H9 (cell line): ENCODE data around the gene TTR. TPM values are rescaled to one million over a fixed set of nuclear protein-coding genes. Genes with fewer than 3 reads are reported as not detected.

ENCODE experiments used
- DNase-seq: peaks from one replicate; pipeline ENCODE4 v3.0.0-alpha.2; 2017
- H2AFZ ChIP-seq: one replicate; pipeline ENCODE4 v1.6.1; 2013; ENCODE audit warnings: mild to moderate bottlenecking, low read length, control low read depth, moderate library complexity
- H2AK5ac ChIP-seq: 2 replicates; pipeline ENCODE4 v1.6.1; 2013; ENCODE audit warnings: low read length, control low read depth, mixed read lengths; ENCODE audit not compliant: insufficient read length
- H2BK120ac ChIP-seq: one replicate; pipeline ENCODE4 v1.6.1; 2013; ENCODE audit warnings: low read depth, mild to moderate bottlenecking, low read length, control low read depth, inconsistent platforms; ENCODE audit not compliant: poor library complexity, severe bottlenecking
- H2BK12ac ChIP-seq: 2 replicates; pipeline ENCODE4 v1.6.1; 2013; ENCODE audit warnings: low read length, control low read depth, mixed read lengths, low read depth; ENCODE audit not compliant: insufficient read length
- H2BK15ac ChIP-seq: 2 replicates; pipeline ENCODE4 v1.6.1; 2013; ENCODE audit warnings: low read depth, low read length, control low read depth
- H2BK20ac ChIP-seq: one replicate; pipeline ENCODE4 v1.6.1; 2013; ENCODE audit warnings: low read depth, mild to moderate bottlenecking, low read length, control low read depth, inconsistent platforms; ENCODE audit not compliant: poor library complexity, severe bottlenecking
- H2BK5ac ChIP-seq: 2 replicates; pipeline ENCODE4 v1.6.1; 2013; ENCODE audit warnings: low read length, control low read depth, mixed read lengths; ENCODE audit not compliant: insufficient read length
- H3K14ac ChIP-seq: 2 replicates; pipeline ENCODE4 v1.6.1; 2013; ENCODE audit warnings: low read length, control low read depth; ENCODE audit not compliant: insufficient read depth
- H3K18ac ChIP-seq: 2 replicates; pipeline ENCODE4 v1.6.1; 2013; ENCODE audit warnings: low read depth, mild to moderate bottlenecking, mixed read lengths, low read length, control low read depth; ENCODE audit not compliant: insufficient read length
- H3K23ac ChIP-seq: 2 replicates; pipeline ENCODE4 v1.6.1; 2013; ENCODE audit warnings: low read length, control low read depth, mixed read lengths, low read depth; ENCODE audit not compliant: insufficient read length
- H3K23me2 ChIP-seq: 2 replicates; pipeline ENCODE4 v1.6.1; 2013; ENCODE audit warnings: low read depth, mild to moderate bottlenecking, mixed read lengths, low read length, control low read depth; ENCODE audit not compliant: insufficient read length, poor library complexity, severe bottlenecking
- H3K27ac ChIP-seq: 2 replicates; pipeline ENCODE4 v1.5.1; 2013; ENCODE audit warnings: low read length, control low read depth, mixed read lengths, low read depth; ENCODE audit not compliant: insufficient read length
- H3K27me3 ChIP-seq: 2 replicates; pipeline ENCODE4 v1.6.1; 2013; ENCODE audit warnings: low read length, control low read depth, inconsistent platforms; ENCODE audit not compliant: insufficient read depth
- H3K4ac ChIP-seq: 2 replicates; pipeline ENCODE4 v1.6.1; 2013; ENCODE audit warnings: low read depth, mild to moderate bottlenecking, control low read depth, inconsistent platforms, low read length, moderate library complexity
- H3K4me1 ChIP-seq: 2 replicates; pipeline ENCODE4 v1.6.1; 2013; ENCODE audit warnings: low read length, control low read depth, inconsistent platforms; ENCODE audit not compliant: insufficient read depth
- H3K4me2 ChIP-seq: 2 replicates; pipeline ENCODE4 v1.6.1; 2013; ENCODE audit warnings: low read length, control low read depth, mixed read lengths; ENCODE audit not compliant: insufficient read length, insufficient read depth
- H3K56ac ChIP-seq: 2 replicates; pipeline ENCODE4 v1.6.1; 2013; ENCODE audit warnings: low read depth, mild to moderate bottlenecking, mixed read lengths, low read length, control low read depth; ENCODE audit not compliant: insufficient read length
- H3K79me1 ChIP-seq: 2 replicates; pipeline ENCODE4 v1.6.1; 2013; ENCODE audit warnings: low read depth, mild to moderate bottlenecking, moderate library complexity, low read length, control low read depth, inconsistent platforms; ENCODE audit not compliant: insufficient read depth, poor library complexity, severe bottlenecking
- H3K79me2 ChIP-seq: 2 replicates; pipeline ENCODE4 v1.6.1; 2013; ENCODE audit warnings: low read length, control low read depth, inconsistent platforms; ENCODE audit not compliant: insufficient read depth
- H3K9ac ChIP-seq: 2 replicates; pipeline ENCODE4 v1.6.1; 2013; ENCODE audit warnings: low read length, control low read depth, mixed read lengths; ENCODE audit not compliant: insufficient read length; ENCODE audit errors: extremely low read depth
- H3K9me3 ChIP-seq: one replicate; pipeline ENCODE4 v1.6.1; 2013; ENCODE audit warnings: low read depth, low read length, inconsistent platforms; ENCODE audit not compliant: control insufficient read depth
- H3T11ph ChIP-seq: one replicate; pipeline ENCODE4 v1.6.1; 2013; ENCODE audit warnings: mild to moderate bottlenecking, low read length, control low read depth, inconsistent platforms
- H4K20me1 ChIP-seq: one replicate; pipeline ENCODE4 v1.6.1; 2013; ENCODE audit not compliant: control insufficient read depth, insufficient read length, insufficient read depth
- H4K5ac ChIP-seq: 2 replicates; pipeline ENCODE4 v1.6.1; 2013; ENCODE audit warnings: low read depth, mild to moderate bottlenecking, mixed read lengths, low read length, control low read depth; ENCODE audit not compliant: insufficient read length
- H4K8ac ChIP-seq: replicated peaks from 2 replicates; pipeline ENCODE4 v1.6.1; 2013; ENCODE audit warnings: low read length, control low read depth, mixed read lengths, low read depth; ENCODE audit not compliant: insufficient read length
- H4K91ac ChIP-seq: 2 replicates; pipeline ENCODE4 v1.6.1; 2013; ENCODE audit warnings: low read depth, mild to moderate bottlenecking, moderate library complexity, mixed read lengths, low read length, control low read depth; ENCODE audit not compliant: insufficient read length
- H3K27ac Mint-ChIP-seq, 3 experiments: 2 replicates in 2 of 3; 3 replicates in 1 of 3; pipeline ENCODE4 v1.8.0; 2020 to 2021; ENCODE audit warnings: mixed read lengths in 3 of 3, mild to moderate bottlenecking in 1 of 3, moderate library complexity in 1 of 3
- H3K27me3 Mint-ChIP-seq: 2 replicates; pipeline ENCODE4 v1.8.0; 2021; ENCODE audit warnings: low read depth, mild to moderate bottlenecking, moderate library complexity, mixed read lengths
- H3K36me3 Mint-ChIP-seq, 3 experiments: 2 replicates in 2 of 3; 3 replicates in 1 of 3; pipeline ENCODE4 v1.8.0; 2020 to 2021; ENCODE audit warnings: low read depth in 3 of 3, mixed read lengths in 3 of 3; ENCODE audit not compliant: insufficient read depth in 1 of 3
- H3K4me1 Mint-ChIP-seq, 2 experiments: 2 replicates each; pipeline ENCODE4 v1.8.0; 2020; ENCODE audit warnings: mixed read lengths in 2 of 2
- H3K4me3 Mint-ChIP-seq, 2 experiments: 2 replicates in 1 of 2; 3 replicates in 1 of 2; pipeline ENCODE4 v1.8.0; 2020 to 2021; ENCODE audit warnings: mild to moderate bottlenecking in 2 of 2, mixed read lengths in 2 of 2, moderate library complexity in 1 of 2
- H3K9me3 Mint-ChIP-seq, 2 experiments: 2 replicates in 1 of 2; 3 replicates in 1 of 2; pipeline ENCODE4 v1.8.0; 2020; ENCODE audit warnings: mild to moderate bottlenecking in 2 of 2, mixed read lengths in 2 of 2, moderate library complexity in 1 of 2
- WGBS: extraction: QIAGEN DNeasy Blood & Tissue Kit; methylation state at CpG from one replicate; pipeline ENCODE4 v1.1.7; 2013; ENCODE audit warnings: missing lambda C conversion rate, low lambda C conversion rate, mixed read lengths; ENCODE audit not compliant: insufficient read length; ENCODE audit errors: extremely low coverage; 5-methylcytosine and 5-hydroxymethylcytosine counted together
- total RNA-seq: library from RNA; stranded (reverse); gene quantifications from 2 replicates; pipeline ENCODE4 v1.2.1, GENCODE V29; 2021
- TF ChIP-seq, protein P1 (sequence below): fragments of 200-600 bp; sonication (generic); conservative IDR thresholded peaks from 3 replicates; pipeline ENCODE4 v1.8.0; 2021; ENCODE audit warnings: antibody characterized with exemption, mild to moderate bottlenecking

Gene TTR
- total RNA-seq, 1 experiment from 2014 or later, result not detected

DNA sequence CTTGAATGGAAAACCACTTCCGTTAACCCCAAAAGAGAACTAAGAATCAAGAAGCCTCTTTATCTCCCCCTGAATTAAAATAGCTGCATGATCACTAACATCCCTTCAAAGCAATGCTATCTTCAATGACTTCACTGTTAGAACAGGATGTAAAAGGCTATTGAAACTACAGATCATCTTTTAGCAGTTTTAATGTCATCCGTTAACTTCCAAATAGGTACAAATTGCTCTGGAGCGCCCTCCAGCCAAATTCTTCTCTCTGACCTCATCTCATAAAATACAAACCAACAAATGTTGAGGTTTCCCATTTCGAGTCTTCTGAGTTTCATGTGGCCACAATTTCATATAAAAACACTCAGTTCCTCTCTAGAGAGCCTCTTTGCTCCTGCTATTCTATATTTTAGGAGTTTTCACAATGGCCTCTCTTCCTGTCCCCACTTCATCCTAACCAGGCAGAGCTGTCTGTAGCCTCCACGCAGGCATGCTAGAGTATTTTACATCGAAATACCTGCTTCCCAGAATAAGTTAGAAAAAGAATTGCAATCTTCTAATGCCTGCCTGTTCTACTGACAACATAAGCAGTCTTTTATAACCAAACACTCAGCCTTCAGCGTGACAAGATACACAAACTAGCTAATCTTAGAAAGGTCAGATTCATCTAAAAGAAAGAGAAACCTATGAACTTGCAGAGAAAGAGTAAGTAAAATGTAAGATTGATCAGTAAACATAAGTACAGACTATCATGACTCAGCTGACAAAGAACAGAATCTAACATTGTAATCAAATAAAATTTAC, 54.9 kb downstream of the TTR start:
- Histone ChIP-seq H4K91ac (no peak overlapping the region), H3K79me1 (no peaks in the 10 kb centered on the region), H3K18ac (no peak overlapping the region), H3K4me1 (peaks cover 10% of the 10 kb centered on the region; the same call in 1 of the 2 replicates), H3K79me2 (0 out of 2 replicates have a peak, but pooled peaks cover 2% of the 10 kb centered on the region), H3K27ac (no peak overlapping the region), H3K56ac (no peak overlapping the region), H4K20me1 (no peaks in the 10 kb centered on the region), H2BK15ac (no peak overlapping the region), H2AFZ (no peak overlapping the region), H2BK120ac (no peak overlapping the region), H3K9ac (no peak overlapping the region), H4K5ac (no peak overlapping the region), H2BK5ac (no peak overlapping the region), H2BK20ac (no peak overlapping the region), H3K27me3 (no peaks in the 10 kb centered on the region), H3K4ac (no peak overlapping the region), H3K9me3 (no peaks in the 10 kb centered on the region), H3K23me2 (no peaks in the 10 kb centered on the region), H2AK5ac (no peak overlapping the region), H4K8ac (no peak overlapping the region), H2BK12ac (no peak overlapping the region), H3K14ac (no peak overlapping the region), H3K23ac (no peak overlapping the region), H3K4me2 (no peak overlapping the region), H3T11ph (no peak overlapping the region)
- no peak for DNase-seq
- WGBS, result no CpG with 5 or more reads among the region's 7 CpGs
- no peaks in the 10 kb centered on the region for H3K9me3 Mint-ChIP-seq
- peaks cover 33 to 42% of the 10 kb centered on the region in 2 experiments for H3K4me1 Mint-ChIP-seq
- peaks cover 8 to 16% (median 11%) of the 10 kb centered on the region in 3 experiments; a peak in 6 of 7 replicates for H3K36me3 Mint-ChIP-seq
- no peak overlapping the region for H3K4me3 Mint-ChIP-seq
- H3K27ac Mint-ChIP-seq, result peak overlapping the region in 1 of 3 experiments; percentile 29; a peak in 2 of 7 replicates
- TF ChIP-seq, protein P1, sequence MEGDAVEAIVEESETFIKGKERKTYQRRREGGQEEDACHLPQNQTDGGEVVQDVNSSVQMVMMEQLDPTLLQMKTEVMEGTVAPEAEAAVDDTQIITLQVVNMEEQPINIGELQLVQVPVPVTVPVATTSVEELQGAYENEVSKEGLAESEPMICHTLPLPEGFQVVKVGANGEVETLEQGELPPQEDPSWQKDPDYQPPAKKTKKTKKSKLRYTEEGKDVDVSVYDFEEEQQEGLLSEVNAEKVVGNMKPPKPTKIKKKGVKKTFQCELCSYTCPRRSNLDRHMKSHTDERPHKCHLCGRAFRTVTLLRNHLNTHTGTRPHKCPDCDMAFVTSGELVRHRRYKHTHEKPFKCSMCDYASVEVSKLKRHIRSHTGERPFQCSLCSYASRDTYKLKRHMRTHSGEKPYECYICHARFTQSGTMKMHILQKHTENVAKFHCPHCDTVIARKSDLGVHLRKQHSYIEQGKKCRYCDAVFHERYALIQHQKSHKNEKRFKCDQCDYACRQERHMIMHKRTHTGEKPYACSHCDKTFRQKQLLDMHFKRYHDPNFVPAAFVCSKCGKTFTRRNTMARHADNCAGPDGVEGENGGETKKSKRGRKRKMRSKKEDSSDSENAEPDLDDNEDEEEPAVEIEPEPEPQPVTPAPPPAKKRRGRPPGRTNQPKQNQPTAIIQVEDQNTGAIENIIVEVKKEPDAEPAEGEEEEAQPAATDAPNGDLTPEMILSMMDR, result no peak; the same call in 2 of the 3 replicates
- no peaks in the 10 kb centered on the region for H3K27me3 Mint-ChIP-seq
